Esophagus squamous epithelium (tissue), 5 donors: ENCODE measurements around the gene SKIDA1. TPM values are rescaled to one million over a fixed set of nuclear protein-coding genes. Genes with fewer than 3 reads are reported as not detected.

Experiments used
- DNase-seq: peaks from one replicate; lab custom pipeline; 2025; lab: John Stamatoyannopoulos, UW
- H3K27ac ChIP-seq, 4 donors: fragments of 200-600 bp; sonication (generic); one replicate each; pipeline ENCODE4 v1.5.1; 2016 to 2019; ENCODE audit warnings: mild to moderate bottlenecking in 1 of 4
- H3K27me3 ChIP-seq, 4 donors: fragments of 200-600 bp; sonication (generic); 1 replicate in 3 of 4; 2 replicates in 1 of 4; pipeline versions ENCODE4 v1.5.1 to v1.6.0; 2017 to 2021; ENCODE audit warnings: antibody characterized with exemption in 1 of 4
- H3K36me3 ChIP-seq, 3 donors: fragments of 200-600 bp; sonication (generic); one replicate each; pipeline ENCODE4 v1.5.1; 2016 to 2019
- H3K4me1 ChIP-seq, 3 donors: fragments of 200-600 bp; sonication (generic); one replicate each; pipeline ENCODE4 v1.5.1; 2017 to 2019
- H3K4me3 ChIP-seq, 4 donors: fragments of 200-600 bp; sonication (generic); 1 replicate in 3 of 4; 2 replicates in 1 of 4; pipeline ENCODE4 v1.5.1; 2016 to 2019; ENCODE audit warnings: mild to moderate bottlenecking in 2 of 4, moderate library complexity in 1 of 4
- H3K9me3 ChIP-seq, 3 donors: fragments of 200-600 bp; sonication (generic); one replicate each; pipeline ENCODE4 v1.5.1; 2016 to 2019
- CTCF ChIP-seq, 6 experiments: fragments of 450-650 bp in 4 of 6; fragments of 200-600 bp in 2 of 6; sonication (generic) in 2 of 6; IDR thresholded peaks; one replicate each; pipeline ENCODE4 v1.5.1; 2016 to 2019; ENCODE audit warnings: antibody characterized with exemption in 6 of 6, mild to moderate bottlenecking in 4 of 6, moderate library complexity in 4 of 6
- POLR2A ChIP-seq, 4 donors: fragments of 450-650 bp; IDR thresholded peaks; one replicate each; pipeline ENCODE4 v1.6.1; 2017; ENCODE audit warnings: antibody characterized with exemption in 4 of 4, mild to moderate bottlenecking in 4 of 4, moderate library complexity in 3 of 4
- WGBS, 2 donors: methylation state at CpG; one replicate each; pipeline ENCODE4 v1.1.5; 2018; 5-methylcytosine and 5-hydroxymethylcytosine counted together
- intact Hi-C: fragments of 100-400 bp; cut with DNase I; formaldehyde crosslinking; loops from one replicate; pipeline ENCODE4 v1.15.0; 2022
- total RNA-seq, 4 donors: library from RNA; depleted of rRNA; stranded (reverse); fragments of >200 nt; gene quantifications; one replicate each; pipeline ENCODE4 v1.1.0, GENCODE V29; 2016
- donor health status: DM: yes; HTN: yes; CAD: no.

Gene SKIDA1
- total RNA-seq, 4 donors from 2014 or later = 0.53 to 0.57 (median 0.57) TPM; not detected in 1

- Histone ChIP-seq H3K27ac (no peak overlapping the region), H3K4me1 (no peaks in the 10 kb centered on the region), H3K4me3 (no peak overlapping the region), H3K9me3 (no peaks in the 10 kb centered on the region), H3K36me3 (no peaks in the 10 kb centered on the region), H3K27me3 (no peaks in the 10 kb centered on the region)
- no peak for DNase-seq
- TF ChIP-seq POLR2A (IDR thresholded peaks at IDR 0.05) (no peak), CTCF (IDR thresholded peaks at IDR 0.05) (no peak)
- 100% methylated on average over 3 of the region's 3 CpGs for WGBS, 2 donors
- intact Hi-C loops = no loop called here
Measured at GRCh38 chr10:21482821-21483220, 42.7 kb downstream of the SKIDA1 start.

- Histone ChIP-seq H3K4me1 (no peaks in the 10 kb centered on the region), H3K9me3 (no peaks in the 10 kb centered on the region), H3K27ac (no peak overlapping the region), H3K36me3 (no peaks in the 10 kb centered on the region), H3K4me3 (no peak overlapping the region), H3K27me3 (no peaks in the 10 kb centered on the region)
- no peak for TF ChIP-seq POLR2A (IDR thresholded peaks at IDR 0.05)
- TF ChIP-seq CTCF (IDR thresholded peaks at IDR 0.05) = no peak
- DNase-seq = no peak
- intact Hi-C loops = no loop called here
- 64 to 83% methylated on average over 2 of the region's 2 CpGs for WGBS, 2 donors
Measured at GRCh38 chr10:21481407-21481806, 44.1 kb downstream of the SKIDA1 start.

GRCh38 chr10:21479570-21480315 lies 45.7 kb downstream of the SKIDA1 start:
- intact Hi-C loops = no loop called here
- Histone ChIP-seq H3K4me1 (no peaks in the 10 kb centered on the region), H3K4me3 (no peak overlapping the region), H3K9me3 (no peaks in the 10 kb centered on the region), H3K36me3 (no peaks in the 10 kb centered on the region), H3K27ac (no peak overlapping the region), H3K27me3 (no peaks in the 10 kb centered on the region)
- WGBS, 2 donors = 58 to 78% methylated on average over 6 of the region's 6 CpGs
- TF ChIP-seq POLR2A (IDR thresholded peaks at IDR 0.05) (no peak), CTCF (IDR thresholded peaks at IDR 0.05) (no peak)
- DNase-seq = no peak

- H3K4me1 ChIP-seq = no peaks in the 10 kb centered on the region
- TF ChIP-seq POLR2A (IDR thresholded peaks at IDR 0.05) (no peak), CTCF (IDR thresholded peaks at IDR 0.05) (no peak)
- no peak overlapping the region for H3K27ac ChIP-seq
- DNase-seq = no peak
- H3K27me3 ChIP-seq = no peaks in the 10 kb centered on the region
- H3K36me3 ChIP-seq = no peaks in the 10 kb centered on the region
- H3K4me3 ChIP-seq = no peak overlapping the region
- intact Hi-C loops = no loop called here
- WGBS, 2 donors = 84 to 90% methylated on average over 4 to 5 of the region's 5 CpGs
- H3K9me3 ChIP-seq = no peaks in the 10 kb centered on the region
Measured at GRCh38 chr10:21475393-21475792, 50.1 kb downstream of the SKIDA1 start.

- Histone ChIP-seq H3K27ac (no peak overlapping the region), H3K4me1 (no peaks in the 10 kb centered on the region), H3K27me3 (no peaks in the 10 kb centered on the region), H3K36me3 (no peaks in the 10 kb centered on the region), H3K9me3 (no peaks in the 10 kb centered on the region), H3K4me3 (no peak overlapping the region)
- no peak for DNase-seq
- TF ChIP-seq POLR2A (IDR thresholded peaks at IDR 0.05) (no peak), CTCF (IDR thresholded peaks at IDR 0.05) (no peak)
- WGBS, 2 donors = 79 to 92% methylated on average over 7 to 9 of the region's 10 CpGs
- intact Hi-C loops = no loop called here
Measured at GRCh38 chr10:21473541-21473940, 51.9 kb downstream of the SKIDA1 start.
